T-helper 2 cell treated with Interferon-gamma antibody and Interleukin-4, amounts not matched to agents 100 ng/mL and 5 ng/mL, for 36 hours (primary cell): ENCODE measurements around the gene PAWR. TPM values are rescaled to one million over a fixed set of nuclear protein-coding genes. Genes with fewer than 3 reads are reported as not detected.

Experiments used
- intact Hi-C: fragments of 100-400 bp; cut with micrococcal nuclease; formaldehyde crosslinking; loops from one replicate; pipeline ENCODE4 v1.15.1; 2023
- total RNA-seq: library from RNA; stranded (reverse); gene quantifications from 2 replicates; pipeline ENCODE4 v1.2.3, GENCODE V29; 2022

Gene PAWR
- 3.2 and 3.5 TPM in 2 replicates for total RNA-seq

GRCh38 chr12:79690638-79691510 is at the start of gene PAWR:
TSS of gene PAWR (minus strand) at chr12:79690964. CDS start at chr12:79690244, 720 bp downstream.
- intact Hi-C loops: loop anchor here (5.0 kb wide), 1 partner anchor 144 kb away; no protein-coding TSS in a partner anchor

GRCh38 chr12:79737875-79738718 is 47.3 kb upstream of the PAWR start:
- intact Hi-C loops: loop anchor here (1.0 to 10.0 kb wide), 4 partner anchors 190 to 1736 kb away; no protein-coding TSS in a partner anchor

GRCh38 chr12:79732638-79733037 is 41.9 kb upstream of the PAWR start:
- intact Hi-C loops: loop anchor here (10.0 kb wide), 1 partner anchor 328 kb away; no protein-coding TSS in a partner anchor

- intact Hi-C loops: no loop called here
Observed at GRCh38 chr12:79725987-79726386, 35.2 kb upstream of the PAWR start.

GRCh38 chr12:79717006-79717405 is 26.2 kb upstream of the PAWR start:
- intact Hi-C loops: no loop called here

GRCh38 chr12:79715308-79715707 is 24.5 kb upstream of the PAWR start:
- intact Hi-C loops: no loop called here

- intact Hi-C loops: no loop called here
Observed at GRCh38 chr12:79710707-79711483, 20.1 kb upstream of the PAWR start.

- intact Hi-C loops: no loop called here
Observed at GRCh38 chr12:79707830-79708229, 17.1 kb upstream of the PAWR start.

- intact Hi-C loops: no loop called here
Observed at GRCh38 chr12:79706676-79707075, 15.9 kb upstream of the PAWR start.

GRCh38 chr12:79706156-79706555 is 15.4 kb upstream of the PAWR start:
- intact Hi-C loops: no loop called here

GRCh38 chr12:79698966-79699365 is 8.2 kb upstream of the PAWR start:
- intact Hi-C loops: no loop called here

GRCh38 chr12:79696416-79696815 is 5.7 kb upstream of the PAWR start:
- intact Hi-C loops: no loop called here

GRCh38 chr12:79692860-79693577 is 2.3 kb upstream of the PAWR start:
- intact Hi-C loops: loop anchor here (5.0 kb wide), 1 partner anchor 146 kb away; no protein-coding TSS in a partner anchor

GRCh38 chr12:79691511-79692248 is 916 bp upstream of the PAWR start:
- intact Hi-C loops: loop anchor here (5.0 kb wide), 1 partner anchor 144 kb away; no protein-coding TSS in a partner anchor

- intact Hi-C loops: loop anchor here (5.0 kb wide), 1 partner anchor 143 kb away; no protein-coding TSS in a partner anchor
Observed at GRCh38 chr12:79690142-79690637, 574 bp downstream of the PAWR start.

- intact Hi-C loops: loop anchor here (5.0 kb wide), 2 partner anchors 142 to 248 kb away; partner anchors contain the start of gene PPP1R12A
Observed at GRCh38 chr12:79689477-79690141, 1.2 kb downstream of the PAWR start.

- intact Hi-C loops: loop anchor here (5.0 kb wide), 1 partner anchor 248 kb away; the partner anchor contains the start of gene PPP1R12A
Observed at GRCh38 chr12:79689061-79689476, 1.7 kb downstream of the PAWR start.

GRCh38 chr12:79688376-79689060 is 2.2 kb downstream of the PAWR start:
- intact Hi-C loops: loop anchor here (5.0 kb wide), 1 partner anchor 249 kb away; the partner anchor contains the start of gene PPP1R12A
